Activated naive CD4-positive, alpha-beta T cell treated with anti-CD3 and anti-CD28 coated beads for 36 hours (primary cell): ENCODE measurements around the gene CBX8. TPM values are rescaled to one million over a fixed set of nuclear protein-coding genes. Genes with fewer than 3 reads are reported as not detected.
A peak's percentile ranks its signal among the peaks of the same experiment; 100 is the strongest.
"Not testable (repeated sequence)": the region's sequence is repeated elsewhere in the genome, so short reads cannot be mapped to it uniquely, and the experiment has no call there.

Source experiments
- CTCF ChIA-PET: fragments of 350-600 bp; sonication (Branson Sonifier 250); formaldehyde crosslinking; loops from one replicate; lab custom pipeline; 2021; ENCODE audit warnings: antibody characterized with exemption; lab: Charles Lee
- DNase-seq: peaks from one replicate; pipeline ENCODE4 v3.0.0-alpha.2; 2020
- H3K27ac Mint-ChIP-seq: one replicate; pipeline ENCODE4 v1.8.0; 2021; ENCODE audit warnings: mild to moderate bottlenecking, mixed read lengths
- H3K27me3 Mint-ChIP-seq: one replicate; pipeline ENCODE4 v1.8.0; 2021; ENCODE audit warnings: low read depth, mixed read lengths
- H3K36me3 Mint-ChIP-seq: one replicate; pipeline ENCODE4 v1.8.0; 2021; ENCODE audit warnings: low read depth, mixed read lengths
- H3K4me1 Mint-ChIP-seq: one replicate; pipeline ENCODE4 v1.8.0; 2021; ENCODE audit warnings: low read depth, mixed read lengths
- H3K4me3 Mint-ChIP-seq: one replicate; pipeline ENCODE4 v1.8.0; 2021; ENCODE audit warnings: mild to moderate bottlenecking, moderate library complexity, mixed read lengths
- H3K9me3 Mint-ChIP-seq: one replicate; pipeline ENCODE4 v1.8.0; 2021; ENCODE audit warnings: mixed read lengths
- intact Hi-C: fragments of 100-400 bp; cut with micrococcal nuclease; formaldehyde crosslinking; loops from one replicate; pipeline ENCODE4 v1.15.1; 2023
- total RNA-seq, 2 experiments: library from RNA; stranded (reverse); gene quantifications; one replicate each; pipeline ENCODE4 v1.2.3, GENCODE V29; 2021

Gene CBX8
- total RNA-seq, 2 experiments from 2014 or later = 3.8 to 3.9 TPM

- Mint-ChIP-seq H3K27ac (no peak overlapping the region), H3K36me3 (no peaks in the 10 kb centered on the region), H3K4me3 (no peak overlapping the region), H3K4me1 (peaks cover 7% of the 10 kb centered on the region), H3K9me3 (no peaks in the 10 kb centered on the region), H3K27me3 (peaks cover 59% of the 10 kb centered on the region)
- intact Hi-C loops = no loop called here
- CTCF ChIA-PET = interaction anchor here (2.3 kb wide), 1 partner anchor 30 kb away, joined by 10 read pairs; no protein-coding TSS in a partner anchor
- DNase-seq = no peak
Measured at GRCh38 chr17:79775632-79776031, 21.2 kb downstream of the CBX8 start.

GRCh38 chr17:79774561-79774975, 22.3 kb downstream of the CBX8 start:
- Mint-ChIP-seq H3K36me3 (no peaks in the 10 kb centered on the region), H3K27ac (no peak overlapping the region), H3K9me3 (no peaks in the 10 kb centered on the region), H3K4me1 (peaks cover 7% of the 10 kb centered on the region), H3K27me3 (peaks cover 56% of the 10 kb centered on the region), H3K4me3 (no peak overlapping the region)
- no peak for DNase-seq
- intact Hi-C loops = no loop called here
- CTCF ChIA-PET = interaction anchor here (0.8 to 1.1 kb wide), 2 partner anchors 15 to 28 kb away, joined by 3 to 4 read pairs; no protein-coding TSS in a partner anchor

GRCh38 chr17:79772726-79773125, 24.2 kb downstream of the CBX8 start:
- H3K27me3 Mint-ChIP-seq = peaks cover 49% of the 10 kb centered on the region
- H3K4me1 Mint-ChIP-seq, intact Hi-C loops, H3K4me3 Mint-ChIP-seq, H3K9me3 Mint-ChIP-seq, H3K36me3 Mint-ChIP-seq, H3K27ac Mint-ChIP-seq, DNase-seq: not testable (repeated sequence)
- CTCF ChIA-PET = interaction anchor here (1.0 kb wide), 1 partner anchor 76 kb away, joined by 3 read pairs; no protein-coding TSS in a partner anchor

GRCh38 chr17:79771276-79771675, 25.6 kb downstream of the CBX8 start:
- no peak overlapping the region for H3K4me3 Mint-ChIP-seq
- CTCF ChIA-PET = interaction anchor here (0.6 kb wide), 1 partner anchor 102 kb away, joined by 4 read pairs; no protein-coding TSS in a partner anchor
- H3K27me3 Mint-ChIP-seq = peaks cover 37% of the 10 kb centered on the region
- H3K4me1 Mint-ChIP-seq = no peaks in the 10 kb centered on the region
- no peak for DNase-seq
- H3K9me3 Mint-ChIP-seq = no peaks in the 10 kb centered on the region
- no peaks in the 10 kb centered on the region for H3K36me3 Mint-ChIP-seq
- intact Hi-C loops = no loop called here
- H3K27ac Mint-ChIP-seq = no peak overlapping the region

- H3K4me1 Mint-ChIP-seq = no peaks in the 10 kb centered on the region
- no peaks in the 10 kb centered on the region for H3K9me3 Mint-ChIP-seq
- intact Hi-C loops = no loop called here
- H3K27me3 Mint-ChIP-seq = peaks cover 27% of the 10 kb centered on the region
- H3K27ac Mint-ChIP-seq = no peak overlapping the region
- DNase-seq = no peak
- no peak overlapping the region for H3K4me3 Mint-ChIP-seq
- no peaks in the 10 kb centered on the region for H3K36me3 Mint-ChIP-seq
- CTCF ChIA-PET = no interaction called here
Measured at GRCh38 chr17:79769570-79770506, 27.0 kb downstream of the CBX8 start.

- no peak overlapping the region for H3K4me3 Mint-ChIP-seq
- no peaks in the 10 kb centered on the region for H3K36me3 Mint-ChIP-seq
- DNase-seq = no peak
- peaks cover 9% of the 10 kb centered on the region for H3K27me3 Mint-ChIP-seq
- no peak overlapping the region for H3K27ac Mint-ChIP-seq
- CTCF ChIA-PET = no interaction called here
- intact Hi-C loops = no loop called here
- H3K9me3 Mint-ChIP-seq = no peaks in the 10 kb centered on the region
- no peaks in the 10 kb centered on the region for H3K4me1 Mint-ChIP-seq
Measured at GRCh38 chr17:79765708-79766107, 31.2 kb downstream of the CBX8 start.

- H3K36me3 Mint-ChIP-seq = no peaks in the 10 kb centered on the region
- CTCF ChIA-PET = interaction anchor here (0.6 kb wide), 1 partner anchor 75 kb away, joined by 3 read pairs; no protein-coding TSS in a partner anchor
- no peak for DNase-seq
- no peaks in the 10 kb centered on the region for H3K27me3 Mint-ChIP-seq
- H3K4me3 Mint-ChIP-seq = no peak overlapping the region
- H3K4me1 Mint-ChIP-seq = no peaks in the 10 kb centered on the region
- H3K9me3 Mint-ChIP-seq = no peaks in the 10 kb centered on the region
- H3K27ac Mint-ChIP-seq = no peak overlapping the region
- intact Hi-C loops = no loop called here
Measured at GRCh38 chr17:79761894-79762589, 34.8 kb downstream of the CBX8 start.

GRCh38 chr17:79760197-79760906, 36.5 kb downstream of the CBX8 start:
- Mint-ChIP-seq H3K9me3 (no peaks in the 10 kb centered on the region), H3K36me3 (no peaks in the 10 kb centered on the region), H3K4me3 (no peak overlapping the region), H3K4me1 (no peaks in the 10 kb centered on the region), H3K27me3 (no peaks in the 10 kb centered on the region), H3K27ac (no peak overlapping the region)
- CTCF ChIA-PET = interaction anchor here (1.0 to 1.2 kb wide), 2 partner anchors 14 to 19 kb away, joined by 3 read pairs; no protein-coding TSS in a partner anchor
- intact Hi-C loops = no loop called here
- no peak for DNase-seq

GRCh38 chr17:79758271-79758670, 38.6 kb downstream of the CBX8 start:
- Mint-ChIP-seq H3K4me3 (no peak overlapping the region), H3K36me3 (no peaks in the 10 kb centered on the region), H3K27me3 (no peaks in the 10 kb centered on the region), H3K27ac (no peak overlapping the region), H3K9me3 (no peaks in the 10 kb centered on the region), H3K4me1 (no peaks in the 10 kb centered on the region)
- CTCF ChIA-PET = interaction anchor here (1.1 kb wide), 1 partner anchor 12 kb away, joined by 4 read pairs; no protein-coding TSS in a partner anchor
- intact Hi-C loops = no loop called here
- no peak for DNase-seq

GRCh38 chr17:79757140-79757745, 39.6 kb downstream of the CBX8 start:
- no peaks in the 10 kb centered on the region for H3K36me3 Mint-ChIP-seq
- no peak overlapping the region for H3K4me3 Mint-ChIP-seq
- CTCF ChIA-PET = interaction anchor here (1.0 to 1.6 kb wide), 3 partner anchors 14 to 213 kb away, joined by 3 to 4 read pairs (median 3); no protein-coding TSS in a partner anchor
- no peaks in the 10 kb centered on the region for H3K27me3 Mint-ChIP-seq
- H3K27ac Mint-ChIP-seq = peak overlapping the region; percentile 36
- intact Hi-C loops = no loop called here
- no peak for DNase-seq
- no peaks in the 10 kb centered on the region for H3K9me3 Mint-ChIP-seq
- H3K4me1 Mint-ChIP-seq = no peaks in the 10 kb centered on the region

GRCh38 chr17:79755591-79755990, 41.3 kb downstream of the CBX8 start:
- H3K27me3 Mint-ChIP-seq = peaks cover 12% of the 10 kb centered on the region
- intact Hi-C loops = no loop called here
- H3K4me3 Mint-ChIP-seq = no peak overlapping the region
- CTCF ChIA-PET = no interaction called here
- DNase-seq = no peak
- no peak overlapping the region for H3K27ac Mint-ChIP-seq
- H3K9me3 Mint-ChIP-seq = no peaks in the 10 kb centered on the region
- H3K4me1 Mint-ChIP-seq = peaks cover 5% of the 10 kb centered on the region
- H3K36me3 Mint-ChIP-seq = no peaks in the 10 kb centered on the region
